ENCODE measurements around the gene FJX1.
"Not testable (repeated sequence)": the region's sequence is repeated elsewhere in the genome, so short reads cannot be mapped to it uniquely, and the experiment has no call there.

The FJX1 gene

GRCh38 chr11:35633827-35634423 lies 15.7 kb downstream of the FJX1 start:
- no peak for DNase-seq (ENCODE audit: low spot score)

DNA sequence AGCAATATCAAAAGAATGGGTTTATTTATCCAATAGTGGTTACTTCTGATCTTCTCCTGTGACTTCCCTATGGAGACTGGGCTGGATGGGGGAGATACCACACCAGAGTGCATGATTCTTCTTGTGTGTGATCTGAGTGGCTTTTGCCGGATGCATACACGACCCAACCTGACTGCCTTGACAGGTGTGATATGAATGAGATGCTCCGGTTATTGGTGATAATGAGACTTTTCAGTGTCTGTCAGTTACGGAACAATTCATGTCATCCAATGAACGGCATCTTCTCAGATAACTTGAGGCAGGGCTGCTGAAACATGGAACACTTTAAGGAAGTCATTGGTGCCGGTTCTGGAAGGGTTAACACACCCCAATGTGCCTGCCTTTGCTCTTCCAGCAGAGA lies 17.7 kb downstream of the FJX1 start:
- no peak for DNase-seq (ENCODE audit: low spot score)

DNA sequence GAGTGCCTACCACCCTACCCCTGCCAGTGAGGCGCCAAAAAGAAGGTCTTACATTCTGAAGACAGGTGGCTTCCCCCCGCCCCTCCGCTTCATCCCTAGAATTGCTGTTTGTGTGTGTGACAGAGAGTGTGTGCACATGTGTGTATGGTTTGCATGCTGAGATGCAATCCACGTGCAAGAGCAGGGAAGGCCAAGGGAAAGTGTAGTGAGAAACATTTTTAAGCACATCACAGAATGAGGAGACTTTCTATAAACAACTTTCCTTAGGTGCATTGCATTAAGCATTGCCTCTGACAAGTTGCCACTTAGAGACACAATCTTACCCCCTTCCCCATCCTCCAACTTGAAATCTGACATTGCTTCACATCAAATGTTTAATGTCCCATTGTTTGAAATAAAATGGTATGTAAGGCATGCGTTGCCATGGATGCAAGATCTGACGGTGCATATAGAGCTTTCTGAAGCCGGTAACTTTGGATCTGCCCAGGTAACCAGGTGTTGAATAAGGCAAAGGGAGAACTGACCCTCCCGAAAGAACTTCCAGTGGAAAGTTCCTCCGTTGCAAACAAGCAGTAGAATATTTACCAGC lies 21.4 kb downstream of the FJX1 start:
- DNase-seq (ENCODE audit: low spot score): no peak

GRCh38 chr11:35641171-35641897 lies 23.1 kb downstream of the FJX1 start:
- DNase-seq (ENCODE audit: low spot score): no peak

DNA sequence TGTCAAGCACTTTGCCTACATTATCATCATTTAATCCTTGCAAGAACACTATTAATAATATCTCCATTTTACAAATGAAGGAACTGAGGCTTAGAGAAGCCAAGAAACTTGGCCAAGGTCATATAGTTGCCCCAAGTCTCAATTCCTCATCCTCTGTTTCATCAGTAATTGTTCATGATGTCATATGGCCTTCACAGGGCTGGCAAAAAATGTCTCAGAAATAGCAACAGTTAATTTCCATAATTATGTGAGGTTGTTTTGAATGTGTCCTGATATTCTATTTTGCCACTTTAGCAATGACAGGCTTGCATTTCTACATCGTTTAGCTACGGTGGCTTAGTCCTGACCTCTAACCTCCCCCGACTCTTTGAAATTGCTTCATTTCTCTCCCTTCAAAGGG lies 23.7 kb downstream of the FJX1 start:
- DNase-seq (ENCODE audit: low spot score): no peak

DNA sequence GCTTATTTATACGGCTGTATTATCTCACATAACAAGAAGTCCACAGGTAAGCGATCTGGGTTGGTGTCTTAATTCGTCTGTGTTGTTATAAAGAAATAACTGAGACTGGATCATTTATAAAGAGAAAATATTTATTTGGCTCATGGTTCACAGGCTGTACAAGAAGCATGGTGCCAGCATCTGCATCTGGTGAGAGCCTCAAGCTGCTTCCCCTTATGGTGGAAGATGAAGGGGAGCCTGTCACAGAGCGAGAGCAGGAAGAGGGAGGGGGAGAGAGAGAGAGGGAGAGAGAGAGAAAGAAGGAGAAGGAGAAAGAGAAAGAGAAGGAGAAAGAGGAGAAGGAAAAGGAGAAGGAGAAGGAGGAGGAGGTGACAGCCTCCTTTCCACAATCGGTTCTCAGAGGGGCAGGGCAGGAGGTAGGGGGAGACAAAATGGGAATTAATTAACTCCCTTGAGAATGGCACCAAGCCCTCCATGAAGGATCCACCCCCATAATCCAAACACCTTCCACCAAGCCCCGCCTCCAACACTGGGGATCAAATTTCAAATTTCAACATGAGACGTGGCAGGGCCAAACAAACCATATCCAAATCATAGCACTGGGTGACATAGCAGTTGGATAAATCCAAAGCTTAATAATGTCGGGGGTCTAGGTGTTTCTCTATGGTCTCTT lies 29.3 kb downstream of the FJX1 start:
- DNase-seq (ENCODE audit: low spot score): no peak

DNA sequence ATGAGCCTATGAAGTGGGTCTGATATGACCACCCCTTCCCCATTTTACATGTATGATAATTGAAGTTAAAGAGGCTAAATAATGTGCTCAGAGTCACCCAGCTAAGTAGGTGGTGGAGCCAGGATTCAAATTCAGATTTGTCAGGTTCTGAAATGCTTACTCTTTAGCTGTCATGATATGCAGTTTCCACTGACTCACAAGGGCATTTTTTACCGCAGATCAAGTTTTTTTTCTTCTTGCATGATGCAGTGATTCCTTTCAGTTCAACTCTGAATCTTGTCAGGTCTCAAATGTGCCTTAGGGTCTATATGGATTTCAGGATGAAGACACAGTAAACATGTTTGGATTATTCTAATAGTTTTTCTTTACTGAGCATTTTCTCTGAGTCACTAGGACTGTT lies 31.7 kb downstream of the FJX1 start:
- DNase-seq (ENCODE audit: low spot score): no peak

DNA sequence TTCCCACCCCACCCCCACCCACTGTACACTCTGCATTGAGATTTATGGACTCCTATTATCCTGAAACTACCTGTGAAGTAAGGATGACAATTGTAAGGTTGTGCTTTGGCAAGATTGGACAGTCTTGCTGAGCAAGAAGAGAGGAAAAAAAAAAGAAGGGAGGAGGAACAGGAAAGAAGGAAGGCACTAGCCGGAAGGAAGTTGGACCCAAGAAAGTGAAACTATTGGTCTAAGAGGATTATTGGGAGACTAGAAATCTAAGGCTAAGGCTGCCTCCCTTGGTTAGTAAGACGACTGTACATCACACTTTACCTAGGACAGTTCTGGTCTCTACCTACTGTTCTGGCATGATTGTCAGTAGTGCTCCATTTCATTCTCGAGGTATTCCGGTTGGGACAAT lies 32.2 kb downstream of the FJX1 start:
- no peak for DNase-seq (ENCODE audit: low spot score)

GRCh38 chr11:35651263-35651662 lies 33.0 kb downstream of the FJX1 start:
- DNase-seq (ENCODE audit: low spot score): no peak

DNA sequence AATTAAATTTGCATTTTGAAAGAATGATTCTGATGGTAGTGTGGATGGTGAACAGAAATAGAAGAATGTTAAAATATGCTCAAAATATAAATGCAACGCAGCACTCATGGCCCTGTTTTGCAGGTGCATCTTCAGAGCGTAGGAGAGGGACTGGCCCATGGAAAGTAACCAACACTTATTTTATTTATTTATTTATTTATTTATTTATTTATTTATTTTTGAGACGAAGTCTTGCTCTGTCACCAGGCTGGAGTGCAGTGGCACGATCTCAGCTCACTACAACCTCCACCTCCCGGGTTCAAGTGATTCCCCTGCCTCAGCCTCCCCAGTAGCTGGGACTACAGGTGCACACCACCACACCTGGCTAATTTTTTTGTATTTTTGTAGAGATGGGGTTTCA lies 34.5 kb downstream of the FJX1 start:
- not testable (repeated sequence) for DNase-seq (ENCODE audit: low spot score)

DNA sequence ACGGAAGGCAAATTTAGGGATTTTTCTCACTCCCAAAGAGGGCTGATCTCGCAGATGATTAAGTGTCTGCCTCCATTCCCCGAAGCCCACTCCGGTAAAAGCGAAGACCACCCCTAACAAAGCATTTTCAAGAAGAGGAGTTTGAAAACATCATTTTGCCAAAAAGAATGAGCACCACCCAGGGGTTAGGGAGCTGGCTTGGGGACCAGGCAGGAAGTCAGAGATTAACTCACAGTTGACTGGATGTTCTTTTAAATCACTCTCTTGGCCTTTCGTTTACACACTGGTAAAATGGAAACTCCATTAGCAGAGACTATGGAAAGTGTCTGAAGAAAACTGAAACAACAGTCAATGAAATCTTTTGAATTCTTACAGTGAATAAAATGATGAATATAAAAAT lies 36.5 kb downstream of the FJX1 start:
- DNase-seq (ENCODE audit: low spot score): no peak

GRCh38 chr11:35655254-35655653 lies 37.0 kb downstream of the FJX1 start:
- no peak for DNase-seq (ENCODE audit: low spot score)

GRCh38 chr11:35655856-35656255 lies 37.6 kb downstream of the FJX1 start:
- no peak for DNase-seq (ENCODE audit: low spot score)

DNA sequence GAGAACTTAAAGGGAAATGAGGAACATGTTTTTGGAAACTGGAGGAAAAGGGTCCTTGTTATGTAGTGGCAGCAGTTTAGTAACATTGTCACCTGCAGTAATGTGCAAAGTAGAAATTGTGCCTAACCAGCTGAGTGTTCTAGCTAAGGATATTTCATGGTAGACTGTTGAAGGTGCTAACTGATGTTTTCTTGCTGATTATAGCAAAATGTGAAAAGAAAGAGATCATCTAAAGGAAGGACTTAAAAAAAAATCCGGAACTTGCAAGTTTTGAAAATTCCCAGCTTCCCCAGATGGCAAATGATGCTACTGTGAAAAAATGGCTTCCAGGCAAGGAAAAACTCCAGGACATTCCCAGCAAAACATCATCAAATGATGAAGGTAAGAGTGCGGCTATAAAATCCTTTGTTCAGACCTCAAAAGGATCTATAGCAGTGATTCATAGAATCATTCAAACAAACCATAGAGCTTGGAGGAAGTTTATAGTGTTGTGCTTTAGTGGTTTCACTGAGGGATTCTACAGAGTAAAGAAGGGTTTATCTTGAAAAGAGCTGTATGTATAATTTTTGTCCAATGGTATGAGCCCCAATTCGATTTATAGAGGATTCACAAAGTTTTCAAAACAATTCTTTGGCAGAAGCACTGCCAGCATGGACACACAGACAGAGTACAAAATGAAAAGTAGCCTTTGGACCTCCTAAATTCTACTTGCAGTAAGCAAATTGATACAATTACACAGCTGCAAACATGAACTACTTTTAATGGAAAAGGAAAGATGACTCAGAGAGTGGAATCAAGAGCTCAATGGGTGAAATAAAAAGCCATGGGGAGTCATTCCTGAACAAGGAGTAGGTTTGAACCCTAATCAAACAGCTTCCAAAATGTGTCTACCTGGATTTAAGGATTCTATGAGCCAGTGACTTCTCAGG lies 40.0 kb downstream of the FJX1 start:
- no peak for DNase-seq (ENCODE audit: low spot score)

DNA sequence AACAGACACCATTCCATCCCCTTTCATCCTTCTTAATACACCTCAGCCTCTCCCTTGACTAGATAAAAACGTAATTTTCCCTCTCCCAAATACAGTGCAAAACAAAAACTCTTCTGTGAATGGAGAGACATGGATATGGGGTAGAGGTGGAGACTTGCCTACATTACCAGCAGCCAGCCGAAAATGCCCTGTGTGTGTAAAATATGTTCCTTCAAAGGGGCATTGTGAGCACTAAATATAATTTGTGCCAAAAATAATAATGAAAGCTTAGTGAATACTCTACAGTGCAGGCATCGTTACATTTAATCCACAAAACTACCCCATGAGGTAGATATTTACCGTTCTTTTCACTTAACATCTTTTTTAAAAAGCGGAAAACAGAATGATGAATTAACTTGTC lies 43.3 kb downstream of the FJX1 start:
- DNase-seq (ENCODE audit: low spot score): peak; percentile 55

- peak; percentile 91 for DNase-seq (ENCODE audit: low spot score)
Observed at GRCh38 chr11:35662061-35662648, 43.9 kb downstream of the FJX1 start.

DNA sequence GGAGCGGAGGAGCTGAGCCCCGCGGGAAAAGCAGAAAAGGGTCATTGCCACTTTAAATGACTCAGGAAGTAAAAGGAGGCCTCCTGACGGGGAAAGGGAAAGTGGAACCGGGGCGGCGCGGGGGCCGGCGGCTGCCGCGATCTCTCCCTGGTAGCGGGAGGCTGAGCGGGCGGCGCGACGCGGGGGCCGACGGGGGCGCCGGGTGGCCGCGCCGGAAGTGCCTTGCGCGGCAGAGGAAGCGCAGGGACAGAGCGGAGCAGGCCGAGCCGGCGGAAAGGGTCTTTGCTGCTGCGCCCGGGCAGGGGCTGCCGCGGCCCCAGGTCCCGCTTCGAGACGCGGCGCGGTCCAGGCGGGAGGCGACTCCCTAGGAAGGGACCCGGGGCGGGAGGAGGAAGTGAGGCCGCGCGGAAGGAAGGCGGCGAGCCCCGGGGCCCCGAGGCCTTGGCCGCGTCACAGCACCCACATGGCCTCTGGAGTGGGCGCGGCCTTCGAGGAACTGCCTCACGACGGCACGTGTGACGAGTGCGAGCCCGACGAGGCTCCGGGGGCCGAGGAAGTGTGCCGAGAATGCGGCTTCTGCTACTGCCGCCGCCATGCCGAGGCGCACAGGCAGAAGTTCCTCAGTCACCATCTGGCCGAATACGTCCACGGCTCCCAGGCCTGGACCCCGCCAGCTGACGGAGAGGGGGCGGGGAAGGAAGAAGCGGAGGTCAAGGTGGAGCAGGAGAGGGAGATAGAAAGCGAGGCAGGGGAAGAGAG lies 44.6 kb downstream of the FJX1 start, which contains the start of gene TRIM44:
Gene TRIM44, plus strand, starts transcription at position 127 of the 759 bp plus-strand sequence. Its CDS starts 337 bp downstream, at position 464.
- peak; percentile 44 for DNase-seq (ENCODE audit: low spot score)

DNA sequence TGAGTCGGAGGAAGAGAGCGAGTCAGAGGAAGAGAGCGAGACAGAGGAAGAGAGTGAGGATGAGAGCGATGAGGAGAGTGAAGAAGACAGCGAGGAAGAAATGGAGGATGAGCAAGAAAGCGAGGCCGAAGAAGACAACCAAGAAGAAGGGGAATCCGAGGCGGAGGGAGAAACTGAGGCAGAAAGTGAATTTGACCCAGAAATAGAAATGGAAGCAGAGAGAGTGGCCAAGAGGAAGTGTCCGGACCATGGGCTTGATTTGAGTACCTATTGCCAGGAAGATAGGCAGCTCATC lies 45.1 kb downstream of the FJX1 start:
- no peak for DNase-seq (ENCODE audit: low spot score)

GRCh38 chr11:35664977-35665441 lies 46.7 kb downstream of the FJX1 start:
- no peak for DNase-seq (ENCODE audit: low spot score)

GRCh38 chr11:35667257-35667656 lies 49.0 kb downstream of the FJX1 start:
- no peak for DNase-seq (ENCODE audit: low spot score)

DNA sequence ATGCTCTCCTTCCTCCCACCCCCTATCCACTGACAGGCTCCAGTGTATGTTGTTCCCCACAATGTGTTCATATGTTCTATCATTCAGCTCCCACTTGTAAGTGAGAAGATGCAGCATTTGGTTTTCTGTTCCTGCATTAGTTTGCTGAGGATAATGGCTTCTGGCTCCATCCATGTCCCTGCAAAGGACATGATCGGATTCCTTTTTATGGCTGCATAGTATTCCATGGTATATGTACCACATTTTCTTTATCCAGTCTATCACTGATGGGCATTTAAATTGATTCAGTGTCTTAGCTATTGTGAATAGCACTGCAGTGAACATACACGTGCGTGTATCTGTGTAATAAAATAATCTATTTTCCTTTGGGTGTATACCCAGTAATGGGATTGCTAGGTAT lies 50.1 kb downstream of the FJX1 start:
- not testable (repeated sequence) for DNase-seq (ENCODE audit: low spot score)

Measured in cerebellar cortex (tissue), 1 donor.